IMR-90 (cell line): Measurements from ENCODE around the gene BBIP1.

ENCODE experiments used
- CEBPB ChIP-seq: IDR thresholded peaks from 2 replicates; pipeline ENCODE4 v1.6.1; 2012; ENCODE audit warnings: low read depth, low read length, improper control_type of control experiment
- CTCF ChIP-seq: conservative IDR thresholded peaks from 2 replicates; pipeline ENCODE4 v1.5.1; 2012; ENCODE audit warnings: mild to moderate bottlenecking, low read depth, low read length, improper control_type of control experiment
- MXI1 ChIP-seq: IDR thresholded peaks from 2 replicates; pipeline ENCODE4 v1.6.1; 2012; ENCODE audit warnings: low read depth, mild to moderate bottlenecking, low read length, moderate library complexity, borderline replicate concordance
- NFE2L2 ChIP-seq: fragments of 150-350 bp; IDR thresholded peaks from 2 replicates; pipeline ENCODE4 v1.6.1; 2016; ENCODE audit warnings: low read depth, mild to moderate bottlenecking, low read length
- POLR2A ChIP-seq: IDR thresholded peaks from 2 replicates; pipeline ENCODE4 v1.6.1; 2012; ENCODE audit warnings: mild to moderate bottlenecking, low read depth, low read length

- no peak for TF ChIP-seq POLR2A
- TF ChIP-seq CTCF = no peak
- no peak for TF ChIP-seq NFE2L2
- TF ChIP-seq MXI1 = no peak
- no peak for TF ChIP-seq CEBPB
Measured at GRCh38 chr10:110946496-110946895, 27.5 kb upstream of the BBIP1 start.
